ENCODE results near the gene CHRNA4.

- TF ChIP-seq, protein P1, sequence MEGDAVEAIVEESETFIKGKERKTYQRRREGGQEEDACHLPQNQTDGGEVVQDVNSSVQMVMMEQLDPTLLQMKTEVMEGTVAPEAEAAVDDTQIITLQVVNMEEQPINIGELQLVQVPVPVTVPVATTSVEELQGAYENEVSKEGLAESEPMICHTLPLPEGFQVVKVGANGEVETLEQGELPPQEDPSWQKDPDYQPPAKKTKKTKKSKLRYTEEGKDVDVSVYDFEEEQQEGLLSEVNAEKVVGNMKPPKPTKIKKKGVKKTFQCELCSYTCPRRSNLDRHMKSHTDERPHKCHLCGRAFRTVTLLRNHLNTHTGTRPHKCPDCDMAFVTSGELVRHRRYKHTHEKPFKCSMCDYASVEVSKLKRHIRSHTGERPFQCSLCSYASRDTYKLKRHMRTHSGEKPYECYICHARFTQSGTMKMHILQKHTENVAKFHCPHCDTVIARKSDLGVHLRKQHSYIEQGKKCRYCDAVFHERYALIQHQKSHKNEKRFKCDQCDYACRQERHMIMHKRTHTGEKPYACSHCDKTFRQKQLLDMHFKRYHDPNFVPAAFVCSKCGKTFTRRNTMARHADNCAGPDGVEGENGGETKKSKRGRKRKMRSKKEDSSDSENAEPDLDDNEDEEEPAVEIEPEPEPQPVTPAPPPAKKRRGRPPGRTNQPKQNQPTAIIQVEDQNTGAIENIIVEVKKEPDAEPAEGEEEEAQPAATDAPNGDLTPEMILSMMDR (IDR thresholded peaks at IDR 0.05; ENCODE audit: low read depth, low read length) = no peak
- TF ChIP-seq EZH2phosphoT487 (IDR thresholded peaks at IDR 0.05; ENCODE audit: low read depth) = no peak
Observed at GRCh38 chr20:63344616-63345327, 16.4 kb downstream of the CHRNA4 start.

All from OCI-LY3 (cell line).